Measurements from ENCODE around the gene PTBP3.

GRCh38 chr9:112273876-112274275 lies 59.5 kb downstream of the PTBP3 start:
- TF ChIP-seq, protein P1, sequence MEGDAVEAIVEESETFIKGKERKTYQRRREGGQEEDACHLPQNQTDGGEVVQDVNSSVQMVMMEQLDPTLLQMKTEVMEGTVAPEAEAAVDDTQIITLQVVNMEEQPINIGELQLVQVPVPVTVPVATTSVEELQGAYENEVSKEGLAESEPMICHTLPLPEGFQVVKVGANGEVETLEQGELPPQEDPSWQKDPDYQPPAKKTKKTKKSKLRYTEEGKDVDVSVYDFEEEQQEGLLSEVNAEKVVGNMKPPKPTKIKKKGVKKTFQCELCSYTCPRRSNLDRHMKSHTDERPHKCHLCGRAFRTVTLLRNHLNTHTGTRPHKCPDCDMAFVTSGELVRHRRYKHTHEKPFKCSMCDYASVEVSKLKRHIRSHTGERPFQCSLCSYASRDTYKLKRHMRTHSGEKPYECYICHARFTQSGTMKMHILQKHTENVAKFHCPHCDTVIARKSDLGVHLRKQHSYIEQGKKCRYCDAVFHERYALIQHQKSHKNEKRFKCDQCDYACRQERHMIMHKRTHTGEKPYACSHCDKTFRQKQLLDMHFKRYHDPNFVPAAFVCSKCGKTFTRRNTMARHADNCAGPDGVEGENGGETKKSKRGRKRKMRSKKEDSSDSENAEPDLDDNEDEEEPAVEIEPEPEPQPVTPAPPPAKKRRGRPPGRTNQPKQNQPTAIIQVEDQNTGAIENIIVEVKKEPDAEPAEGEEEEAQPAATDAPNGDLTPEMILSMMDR (IDR thresholded peaks at IDR 0.05; ENCODE audit: insufficient read depth, low read depth, low read length) = no peak
- TF ChIP-seq EZH2 (IDR thresholded peaks at IDR 0.05; ENCODE audit: insufficient read depth, low read length) = no peak

Data from astrocyte (in vitro differentiated cells and primary cell).